Thyroid gland (tissue), 4 donors: ENCODE measurements around the gene IVL.

Source experiments
- POLR2A ChIP-seq, 2 donors: fragments of 450-650 bp; IDR thresholded peaks; one replicate each; pipeline ENCODE4 v1.6.1; 2017; ENCODE audit warnings: antibody characterized with exemption in 2 of 2, mild to moderate bottlenecking in 2 of 2, moderate library complexity in 1 of 2
- TF ChIP-seq, protein P1 (sequence below), 6 experiments: fragments of 200-600 bp in 3 of 6; fragments of 450-650 bp in 3 of 6; sonication (generic) in 3 of 6; IDR thresholded peaks; one replicate each; pipeline ENCODE4 v1.5.1; 2016 to 2019; ENCODE audit warnings: antibody characterized with exemption in 6 of 6, mild to moderate bottlenecking in 2 of 6, inconsistent platforms in 1 of 6, moderate library complexity in 1 of 6

DNA sequence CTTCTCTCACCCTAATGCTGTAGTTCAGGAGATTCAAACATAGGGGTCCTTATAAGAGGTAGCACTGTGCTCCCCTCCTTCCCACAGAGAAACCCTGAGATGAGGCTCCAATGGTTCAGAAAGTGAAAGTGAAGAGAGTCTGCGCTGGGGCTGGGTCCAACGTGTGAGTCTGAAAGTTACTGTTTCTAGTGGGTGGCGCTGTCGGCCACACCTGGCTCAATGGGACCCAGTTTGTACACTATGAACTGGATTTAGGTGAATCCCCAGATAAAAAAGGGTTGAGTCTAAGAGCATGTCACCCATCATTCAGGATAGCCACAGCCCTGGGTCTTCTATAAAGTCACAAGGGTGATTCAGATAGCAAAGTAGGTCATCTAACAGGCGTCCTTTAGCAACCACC, 27.4 kb upstream of the IVL start:
- no peak for TF ChIP-seq POLR2A (IDR thresholded peaks at IDR 0.05)
- TF ChIP-seq, protein P1, sequence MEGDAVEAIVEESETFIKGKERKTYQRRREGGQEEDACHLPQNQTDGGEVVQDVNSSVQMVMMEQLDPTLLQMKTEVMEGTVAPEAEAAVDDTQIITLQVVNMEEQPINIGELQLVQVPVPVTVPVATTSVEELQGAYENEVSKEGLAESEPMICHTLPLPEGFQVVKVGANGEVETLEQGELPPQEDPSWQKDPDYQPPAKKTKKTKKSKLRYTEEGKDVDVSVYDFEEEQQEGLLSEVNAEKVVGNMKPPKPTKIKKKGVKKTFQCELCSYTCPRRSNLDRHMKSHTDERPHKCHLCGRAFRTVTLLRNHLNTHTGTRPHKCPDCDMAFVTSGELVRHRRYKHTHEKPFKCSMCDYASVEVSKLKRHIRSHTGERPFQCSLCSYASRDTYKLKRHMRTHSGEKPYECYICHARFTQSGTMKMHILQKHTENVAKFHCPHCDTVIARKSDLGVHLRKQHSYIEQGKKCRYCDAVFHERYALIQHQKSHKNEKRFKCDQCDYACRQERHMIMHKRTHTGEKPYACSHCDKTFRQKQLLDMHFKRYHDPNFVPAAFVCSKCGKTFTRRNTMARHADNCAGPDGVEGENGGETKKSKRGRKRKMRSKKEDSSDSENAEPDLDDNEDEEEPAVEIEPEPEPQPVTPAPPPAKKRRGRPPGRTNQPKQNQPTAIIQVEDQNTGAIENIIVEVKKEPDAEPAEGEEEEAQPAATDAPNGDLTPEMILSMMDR (IDR thresholded peaks at IDR 0.05): no peak
